HG03097 (cell line): Measurements from ENCODE around the gene TATDN2.

Experiments used
- ATAC-seq: cut with Tn5 transposase; IDR thresholded peaks from one replicate; pipeline ENCODE4 v1.9.1; 2021; ENCODE audit not compliant: unreplicated experiment, low FRiP score

The TATDN2 gene

DNA sequence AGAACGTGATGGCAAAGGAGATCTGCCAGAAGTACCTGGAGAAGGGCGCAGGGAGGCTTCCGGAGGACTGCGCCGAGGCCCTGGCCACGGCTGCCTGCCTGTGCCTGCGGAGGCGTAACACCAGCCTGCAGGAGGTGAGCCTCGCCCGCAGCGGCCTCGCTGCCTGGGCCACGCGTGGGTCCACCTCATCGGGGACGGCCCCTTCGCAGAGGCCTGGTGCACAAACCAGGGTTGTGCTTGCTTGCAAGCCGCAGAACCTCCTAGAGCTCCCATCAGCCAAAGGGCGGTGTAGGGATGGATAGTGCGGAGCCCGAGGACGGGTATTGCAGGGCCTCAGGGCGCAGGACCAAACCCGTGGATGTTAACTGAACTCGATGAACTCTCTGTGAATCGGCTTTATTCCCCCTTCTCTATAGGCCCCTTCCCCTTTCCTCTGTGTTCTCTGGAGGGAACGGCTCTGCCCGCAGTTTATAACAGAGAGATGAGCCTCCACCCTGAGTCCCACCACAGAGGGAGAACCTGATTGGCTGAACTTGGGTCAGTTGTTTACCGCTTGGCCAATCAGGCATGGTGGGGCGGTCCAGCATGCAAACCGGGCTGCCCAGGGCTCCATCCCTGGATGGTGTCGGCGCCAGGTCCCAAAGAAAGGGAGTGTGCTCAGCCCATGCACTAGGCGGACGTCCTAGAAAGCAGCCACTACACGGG lies 13.6 kb upstream of the TATDN2 start:
- ATAC-seq, result no peak

- no peak for ATAC-seq
These were observed 12.7 kb upstream of the TATDN2 start for GRCh38 chr3:10235551-10235950.

- no peak for ATAC-seq
These were observed 9.7 kb upstream of the TATDN2 start for GRCh38 chr3:10238345-10239183.

- ATAC-seq, result no peak
These were observed 7.5 kb upstream of the TATDN2 start for GRCh38 chr3:10240799-10241198.

DNA sequence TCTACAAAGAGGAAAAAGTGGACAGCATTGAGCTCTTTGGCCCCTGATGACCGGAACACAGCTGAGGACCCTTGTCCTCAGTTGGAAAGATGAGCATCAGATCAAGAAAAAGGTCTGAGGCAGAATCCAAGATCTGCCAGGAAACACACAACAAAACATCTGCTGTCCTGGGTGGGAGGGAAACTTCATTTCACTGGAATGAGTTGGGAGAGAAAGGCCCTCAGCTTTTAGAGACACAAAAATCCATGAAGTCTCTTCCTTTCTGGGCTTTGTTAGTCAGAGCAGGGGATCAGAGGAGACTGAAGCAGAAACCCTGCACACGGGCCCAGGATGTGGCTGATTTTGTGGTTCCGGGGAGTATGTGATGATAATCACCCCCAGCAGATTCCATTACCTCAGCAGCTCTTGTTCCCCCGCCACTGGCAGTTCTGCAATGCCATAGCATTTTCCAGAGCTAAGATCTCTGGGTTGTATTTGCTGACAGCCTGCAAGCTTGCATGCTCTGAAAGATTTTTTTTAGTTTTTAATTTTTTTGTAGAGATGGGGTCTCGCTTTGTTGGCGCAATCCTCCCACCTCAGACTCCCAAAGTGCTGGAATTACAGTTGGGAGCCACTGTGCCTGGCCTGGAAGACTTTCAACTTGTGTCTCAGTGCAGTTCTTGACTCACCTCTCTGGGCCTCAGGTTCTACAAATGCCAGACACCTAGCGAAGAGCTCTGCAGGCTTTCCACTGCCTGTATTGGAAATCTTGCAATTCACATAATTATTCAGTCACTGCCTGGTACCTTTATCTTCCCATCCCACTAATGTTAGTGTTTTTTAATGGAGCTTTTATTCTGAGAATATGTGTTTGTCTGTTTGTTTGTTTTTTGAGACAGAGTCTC lies 5.8 kb upstream of the TATDN2 start:
- no peak for ATAC-seq

DNA sequence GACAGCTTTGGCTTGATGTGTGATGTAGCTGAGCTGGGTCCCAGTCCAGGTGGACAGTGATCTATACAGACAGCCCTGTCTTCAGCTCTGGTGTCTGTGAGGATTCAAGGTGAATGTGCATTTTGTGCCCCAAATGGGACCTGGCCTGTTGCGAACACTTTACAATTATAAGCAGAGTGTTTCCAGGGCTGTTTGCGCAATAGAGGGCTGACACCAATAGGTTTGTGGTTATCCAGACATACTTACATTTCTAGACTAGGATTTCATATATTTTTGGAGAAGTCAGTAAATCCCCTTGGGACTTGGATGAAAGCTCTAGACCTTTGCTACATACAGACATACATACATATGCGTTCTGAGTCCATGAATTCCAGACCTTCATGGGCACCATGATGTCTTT lies 4.2 kb upstream of the TATDN2 start:
- no peak for ATAC-seq

- ATAC-seq, result no peak
These were observed 3.1 kb upstream of the TATDN2 start for GRCh38 chr3:10245081-10245712.

GRCh38 chr3:10247679-10248183 lies 528 bp upstream of the TATDN2 start:
- no peak for ATAC-seq

DNA sequence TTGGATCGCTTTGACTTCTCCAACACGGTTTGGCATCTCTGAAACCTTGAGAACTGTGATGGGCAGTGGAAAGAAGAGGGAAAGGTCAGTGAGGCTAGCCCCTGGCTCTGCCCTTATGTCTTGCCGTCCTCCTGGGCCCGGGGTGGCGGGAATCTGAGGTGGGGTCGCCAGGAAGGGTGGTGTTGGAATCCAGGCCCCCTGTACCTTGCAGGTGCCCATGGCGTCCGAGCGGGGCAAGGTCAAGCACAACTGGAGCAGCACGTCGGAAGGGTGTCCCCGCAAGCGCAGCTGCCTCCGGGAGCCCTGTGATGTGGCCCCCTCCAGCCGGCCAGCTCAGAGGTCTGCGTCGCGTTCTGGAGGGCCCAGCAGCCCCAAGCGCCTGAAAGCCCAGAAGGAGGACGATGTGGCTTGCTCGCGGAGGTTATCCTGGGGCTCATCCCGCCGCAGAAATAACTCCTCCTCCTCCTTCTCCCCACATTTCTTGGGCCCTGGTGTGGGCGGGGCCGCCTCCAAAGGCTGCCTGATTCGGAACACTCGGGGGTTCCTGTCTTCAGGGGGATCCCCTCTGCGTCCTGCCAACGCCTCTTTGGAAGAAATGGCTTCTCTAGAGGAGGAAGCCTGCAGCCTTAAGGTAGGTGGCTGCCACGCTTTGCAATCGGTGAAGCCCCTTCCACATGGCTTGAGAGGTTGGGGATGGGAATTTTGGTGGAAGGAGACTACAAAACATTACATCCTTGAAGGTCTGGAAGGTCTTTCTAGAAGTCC lies 907 bp downstream of the TATDN2 start:
- no peak for ATAC-seq

- ATAC-seq, result no peak
These were observed 1.6 kb downstream of the TATDN2 start for GRCh38 chr3:10249833-10250232.

DNA sequence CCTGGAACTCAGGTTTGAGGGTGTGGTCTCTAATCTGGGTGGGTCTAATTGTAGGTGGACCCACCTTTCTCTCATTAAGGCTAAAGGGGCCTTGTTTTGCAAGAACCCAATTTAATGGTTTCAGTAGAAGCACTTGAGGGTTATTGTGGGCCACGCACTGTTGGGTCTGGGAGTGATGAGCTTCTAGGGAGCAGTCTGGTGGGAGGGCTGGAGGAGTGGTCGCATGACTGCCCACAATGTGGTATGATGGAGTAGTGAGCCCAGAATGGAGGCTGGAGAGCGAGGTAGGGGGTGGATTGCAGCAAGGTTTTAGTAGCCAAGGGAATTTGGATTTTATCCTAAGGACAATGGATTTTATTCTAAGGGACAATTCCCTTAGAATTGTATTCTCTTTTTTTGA lies 2.7 kb downstream of the TATDN2 start:
- ATAC-seq, result no peak

- ATAC-seq, result no peak
These were observed 5.5 kb downstream of the TATDN2 start for GRCh38 chr3:10253731-10254130.

DNA sequence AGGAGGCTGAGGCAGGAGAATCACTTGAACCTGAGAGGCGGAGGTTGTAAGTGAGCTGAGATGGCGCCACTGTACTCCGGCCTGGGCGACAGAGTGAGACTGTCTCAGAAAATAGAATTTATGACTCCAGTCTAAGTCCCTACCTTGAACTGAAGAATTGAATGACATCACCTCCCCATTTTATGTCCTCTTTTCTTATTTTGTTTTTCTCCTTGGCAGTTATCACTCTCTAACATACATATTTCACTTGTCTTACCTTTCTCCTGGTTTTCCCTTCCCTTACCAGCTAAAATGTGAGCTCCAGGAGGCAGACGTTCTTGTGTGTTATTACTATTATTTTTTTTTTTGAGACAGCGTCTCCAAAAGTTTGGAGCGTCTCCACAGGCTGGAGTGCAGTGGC lies 7.6 kb downstream of the TATDN2 start:
- no peak for ATAC-seq

- ATAC-seq, result no peak
These were observed 10.8 kb downstream of the TATDN2 start for GRCh38 chr3:10259036-10259435.

- no peak for ATAC-seq
These were observed 11.5 kb downstream of the TATDN2 start for GRCh38 chr3:10259798-10260197.

DNA sequence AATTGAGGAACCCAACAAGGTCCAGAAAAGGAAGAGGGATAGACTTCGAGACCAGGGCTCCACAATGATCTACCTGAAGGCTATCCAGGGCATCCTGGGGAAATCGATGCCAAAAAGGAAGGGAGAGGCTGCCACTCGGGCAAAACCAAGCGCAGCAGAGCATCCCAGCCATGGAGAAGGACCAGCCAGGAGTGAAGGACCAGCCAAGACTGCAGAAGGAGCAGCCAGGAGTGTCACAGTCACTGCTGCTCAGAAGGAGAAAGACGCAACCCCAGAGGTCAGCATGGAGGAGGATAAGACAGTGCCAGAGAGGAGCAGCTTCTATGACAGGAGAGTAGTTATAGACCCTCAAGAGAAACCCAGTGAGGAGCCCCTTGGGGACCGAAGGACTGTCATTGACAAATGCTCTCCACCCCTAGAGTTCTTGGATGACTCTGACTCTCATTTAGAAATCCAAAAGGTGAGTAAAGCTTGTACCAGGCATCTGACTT lies 12.0 kb downstream of the TATDN2 start:
- no peak for ATAC-seq

GRCh38 chr3:10262027-10262426 lies 13.8 kb downstream of the TATDN2 start:
- no peak for ATAC-seq

DNA sequence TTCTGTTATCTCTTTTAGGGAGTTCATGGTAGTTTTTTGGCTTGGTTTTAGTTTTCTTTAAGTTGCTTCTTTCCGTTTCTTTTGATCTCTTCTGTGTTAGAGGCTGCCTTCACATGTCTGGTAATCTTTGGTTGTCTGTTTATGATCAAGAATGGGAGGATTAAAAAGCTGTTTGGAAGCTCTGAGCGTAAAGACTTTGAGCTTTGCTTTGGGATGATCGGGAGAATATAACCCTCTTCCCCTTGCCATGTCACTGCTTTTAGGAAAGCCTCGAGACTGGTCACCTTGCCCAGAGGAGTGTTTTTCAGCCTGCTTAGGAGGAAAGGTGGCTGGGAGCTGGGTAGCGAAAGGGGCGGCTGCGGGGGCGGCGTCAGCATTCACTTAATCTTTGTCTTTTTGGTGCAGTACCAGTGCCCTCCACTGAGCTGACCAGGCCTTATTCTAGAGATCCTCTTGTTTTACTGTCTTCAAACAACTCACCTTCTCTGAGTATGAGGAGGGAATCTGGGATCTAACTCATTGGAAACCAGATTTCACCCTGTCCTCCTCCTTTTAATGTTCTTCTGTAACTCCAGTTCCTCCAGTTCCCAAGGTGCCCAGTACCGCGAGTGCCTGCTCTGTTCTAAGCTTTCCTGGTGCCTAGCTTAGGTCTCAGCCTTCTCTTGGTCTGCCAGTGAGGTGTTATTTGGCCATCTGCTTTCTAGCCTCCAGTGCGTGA lies 15.5 kb downstream of the TATDN2 start:
- no peak for ATAC-seq

GRCh38 chr3:10265833-10266232 lies 17.6 kb downstream of the TATDN2 start:
- no peak for ATAC-seq
